Natural killer cell (primary cell): ENCODE measurements around the gene ANKRD7. TPM values are rescaled to one million over a fixed set of nuclear protein-coding genes. Genes with fewer than 3 reads are reported as not detected.

Experiments used
- ATAC-seq, 3 donors: fragments of 150-1000 bp in 2 of 3; fragments of 200-7000 bp in 1 of 3; cut with Tn5 transposase; 1 replicate in 1 of 3; 2 replicates in 2 of 3; pipeline ENCODE4 v1.10.0; 2021; ENCODE audit warnings: mild to moderate bottlenecking in 2 of 3, moderate library complexity in 2 of 3
- DNase-seq, 2 donors: peaks; one replicate each; pipeline versions ENCODE4 v3.0.0 to v3.0.0-alpha.2; 2013 to 2021; ENCODE audit warnings: mixed read lengths in 1 of 2
- H3K27ac ChIP-seq: one replicate; pipeline ENCODE4 v1.5.1; 2013; ENCODE audit warnings: mild to moderate bottlenecking, low read length
- H3K27me3 ChIP-seq: one replicate; pipeline ENCODE4 v1.6.1; 2013; ENCODE audit warnings: low read length; ENCODE audit not compliant: control insufficient read depth, insufficient read depth
- H3K36me3 ChIP-seq: one replicate; pipeline ENCODE4 v1.6.1; 2013; ENCODE audit warnings: low read length; ENCODE audit not compliant: control insufficient read depth, insufficient read depth
- H3K4me1 ChIP-seq: one replicate; pipeline ENCODE4 v1.6.1; 2013; ENCODE audit warnings: low read length; ENCODE audit not compliant: control insufficient read depth, insufficient read depth
- H3K4me3 ChIP-seq: one replicate; pipeline ENCODE4 v1.5.1; 2013; ENCODE audit warnings: low read length
- H3K9me3 ChIP-seq: one replicate; pipeline ENCODE4 v1.6.1; 2013; ENCODE audit warnings: low read length; ENCODE audit not compliant: control insufficient read depth, insufficient read depth
- H3K27ac Mint-ChIP-seq, 2 donors: one replicate each; pipeline ENCODE4 v1.8.0; 2022; ENCODE audit warnings: mild to moderate bottlenecking in 2 of 2, mixed read lengths in 2 of 2, moderate library complexity in 1 of 2
- H3K27me3 Mint-ChIP-seq, 2 donors: one replicate each; pipeline ENCODE4 v1.8.0; 2022; ENCODE audit warnings: low read depth in 2 of 2, mixed read lengths in 2 of 2
- H3K36me3 Mint-ChIP-seq: one replicate; pipeline ENCODE4 v1.8.0; 2022; ENCODE audit warnings: mixed read lengths
- H3K4me1 Mint-ChIP-seq, 2 donors: one replicate each; pipeline ENCODE4 v1.8.0; 2022; ENCODE audit warnings: mixed read lengths in 2 of 2
- H3K4me3 Mint-ChIP-seq: one replicate; pipeline ENCODE4 v1.8.0; 2022; ENCODE audit warnings: mild to moderate bottlenecking, moderate library complexity, mixed read lengths
- H3K9me3 Mint-ChIP-seq, 2 donors: one replicate each; pipeline ENCODE4 v1.8.0; 2022; ENCODE audit warnings: mixed read lengths in 2 of 2
- intact Hi-C: fragments of 100-400 bp; cut with micrococcal nuclease; formaldehyde crosslinking; loops from one replicate; pipeline ENCODE4 v1.14.2; 2022
- total RNA-seq, 4 donors: library from RNA; stranded (reverse); fragments of 120-200 nt in 1 of 4; gene quantifications; one replicate each; pipeline versions ENCODE4 v1.2.3 to v1.2.4, GENCODE V29; 2013 to 2022
- TF ChIP-seq, protein P1 (sequence below): fragments of 200-600 bp; IDR thresholded peaks from one replicate; pipeline ENCODE4 v1.8.0; 2022; ENCODE audit warnings: antibody characterized with exemption

Gene ANKRD7
- total RNA-seq, 3 donors from 2014 or later (not counting 1 experiment from before 2014, with no cell fraction given) = not detected

DNA sequence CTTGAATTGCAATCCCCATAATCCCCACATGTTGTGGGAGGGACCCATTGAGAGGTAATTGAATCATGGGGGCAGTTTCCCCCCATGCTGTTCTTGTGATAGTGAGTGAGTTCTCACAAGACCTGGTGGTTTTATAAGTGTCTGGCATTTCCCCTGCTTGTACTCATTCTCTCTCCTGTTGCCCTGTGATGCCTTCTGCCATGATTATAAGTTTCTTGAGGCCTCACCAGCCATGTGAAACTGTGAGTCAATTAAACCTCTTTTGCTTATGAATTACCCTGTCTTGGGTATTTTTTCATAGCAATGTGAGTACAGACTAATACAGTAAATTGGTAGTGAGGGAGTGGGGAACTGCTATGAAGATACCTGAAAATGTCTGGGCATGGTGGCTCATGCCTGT is 65.0 kb downstream of the ANKRD7 start:
- peaks cover 15% of the 10 kb centered on the region for H3K27me3 ChIP-seq
- TF ChIP-seq, protein P1, sequence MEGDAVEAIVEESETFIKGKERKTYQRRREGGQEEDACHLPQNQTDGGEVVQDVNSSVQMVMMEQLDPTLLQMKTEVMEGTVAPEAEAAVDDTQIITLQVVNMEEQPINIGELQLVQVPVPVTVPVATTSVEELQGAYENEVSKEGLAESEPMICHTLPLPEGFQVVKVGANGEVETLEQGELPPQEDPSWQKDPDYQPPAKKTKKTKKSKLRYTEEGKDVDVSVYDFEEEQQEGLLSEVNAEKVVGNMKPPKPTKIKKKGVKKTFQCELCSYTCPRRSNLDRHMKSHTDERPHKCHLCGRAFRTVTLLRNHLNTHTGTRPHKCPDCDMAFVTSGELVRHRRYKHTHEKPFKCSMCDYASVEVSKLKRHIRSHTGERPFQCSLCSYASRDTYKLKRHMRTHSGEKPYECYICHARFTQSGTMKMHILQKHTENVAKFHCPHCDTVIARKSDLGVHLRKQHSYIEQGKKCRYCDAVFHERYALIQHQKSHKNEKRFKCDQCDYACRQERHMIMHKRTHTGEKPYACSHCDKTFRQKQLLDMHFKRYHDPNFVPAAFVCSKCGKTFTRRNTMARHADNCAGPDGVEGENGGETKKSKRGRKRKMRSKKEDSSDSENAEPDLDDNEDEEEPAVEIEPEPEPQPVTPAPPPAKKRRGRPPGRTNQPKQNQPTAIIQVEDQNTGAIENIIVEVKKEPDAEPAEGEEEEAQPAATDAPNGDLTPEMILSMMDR = no peak
- no peak for ATAC-seq
- Mint-ChIP-seq H3K27ac (no peak overlapping the region), H3K4me3 (no peak overlapping the region), H3K9me3 (peaks cover 4 to 9% of the 10 kb centered on the region in 2 donors), H3K36me3 (peaks cover 7% of the 10 kb centered on the region), H3K4me1 (peaks cover 21 to 22% of the 10 kb centered on the region in 2 donors), H3K27me3 (peaks cover 6 to 7% of the 10 kb centered on the region in 2 donors)
- H3K27ac ChIP-seq = no peak overlapping the region
- no peaks in the 10 kb centered on the region for H3K36me3 ChIP-seq
- intact Hi-C loops = no loop called here
- DNase-seq = no peak
- no peaks in the 10 kb centered on the region for H3K4me1 ChIP-seq
- peaks cover 33% of the 10 kb centered on the region for H3K9me3 ChIP-seq
- no peak overlapping the region for H3K4me3 ChIP-seq

Other genes starting within 250 kb of the ANKRD7 start
- 10 to 100 TPM; 43.5 to 55.8 (median 44.7) TPM for gene LSM8, start 40.5 kb upstream of the ANKRD7 start, total RNA-seq